ENCODE measurements around the gene MIR17HG. TPM values are rescaled to one million over a fixed set of nuclear protein-coding genes. Genes with fewer than 3 reads are reported as not detected.

The MIR17HG gene
- total RNA-seq, 1 donor from 2014 or later = 16.7 TPM

Other genes with a start within 250 kb of the MIR17HG start
- gene GPC5, start 50.9 kb downstream of the MIR17HG start, total RNA-seq = 6.3 TPM